ENCODE data around the gene RBM47.
"Not testable (repeated sequence)": the region's sequence is repeated elsewhere in the genome, so short reads cannot be mapped to it uniquely, and the experiment has no call there.

Gene RBM47

GRCh38 chr4:40486534-40486933, 143.1 kb downstream of the RBM47 start:
- ATAC-seq (no peak), DNase-seq (no peak)

- DNase-seq (no peak), ATAC-seq (no peak)
These were observed 145.1 kb downstream of the RBM47 start for GRCh38 chr4:40484346-40485090.

- ATAC-seq: no peak
These were observed 146.5 kb downstream of the RBM47 start for GRCh38 chr4:40482985-40483647.

GRCh38 chr4:40481977-40482376, 147.7 kb downstream of the RBM47 start:
- ATAC-seq (no peak), DNase-seq (no peak)

More at GRCh38 chr4:40482985-40483647, 146.5 kb downstream of the RBM47 start:
- DNase-seq: no peak

GRCh38 chr4:40480291-40480690, 149.4 kb downstream of the RBM47 start:
- ATAC-seq (no peak), DNase-seq (no peak)

GRCh38 chr4:40479378-40479777, 150.3 kb downstream of the RBM47 start:
- ATAC-seq: no peak
- no peak for DNase-seq

GRCh38 chr4:40475609-40476008, 154.1 kb downstream of the RBM47 start:
- no peak for ATAC-seq
- DNase-seq: no peak

GRCh38 chr4:40473578-40474388, 155.9 kb downstream of the RBM47 start:
- no peak for DNase-seq
- no peak for ATAC-seq

- ATAC-seq (no peak), DNase-seq (no peak)
These were observed 157.7 kb downstream of the RBM47 start for GRCh38 chr4:40471923-40472322.

GRCh38 chr4:40466789-40467188, 162.9 kb downstream of the RBM47 start:
- DNase-seq (no peak), ATAC-seq (peak; percentile 57)

GRCh38 chr4:40462326-40462725, 167.3 kb downstream of the RBM47 start:
- ATAC-seq (no peak), DNase-seq (no peak)

GRCh38 chr4:40461879-40462278, 167.8 kb downstream of the RBM47 start:
- ATAC-seq: no peak
- DNase-seq: no peak

- ATAC-seq: no peak
- DNase-seq: no peak
These were observed 168.6 kb downstream of the RBM47 start for GRCh38 chr4:40461062-40461461.

- no peak for DNase-seq
- no peak for ATAC-seq
These were observed 171.0 kb downstream of the RBM47 start for GRCh38 chr4:40458683-40459082.

GRCh38 chr4:40458109-40458508, 171.6 kb downstream of the RBM47 start:
- ATAC-seq (no peak), DNase-seq (no peak)

- no peak for ATAC-seq
- no peak for DNase-seq
These were observed 174.2 kb downstream of the RBM47 start for GRCh38 chr4:40455340-40455902.

- DNase-seq (no peak), ATAC-seq (no peak)
These were observed 174.8 kb downstream of the RBM47 start for GRCh38 chr4:40454816-40455215.

GRCh38 chr4:40453912-40454311, 175.8 kb downstream of the RBM47 start:
- ATAC-seq (no peak), DNase-seq (no peak)

GRCh38 chr4:40448875-40449274, 180.8 kb downstream of the RBM47 start:
- no peak for ATAC-seq
- no peak for DNase-seq

- ATAC-seq: no peak
- no peak for DNase-seq
These were observed 182.8 kb downstream of the RBM47 start for GRCh38 chr4:40446839-40447238.

- DNase-seq: not testable (repeated sequence)
These were observed 183.4 kb downstream of the RBM47 start for GRCh38 chr4:40446261-40446750.

GRCh38 chr4:40445671-40446070, 184.0 kb downstream of the RBM47 start:
- ATAC-seq: no peak
- DNase-seq: no peak

More at GRCh38 chr4:40446261-40446750, 183.4 kb downstream of the RBM47 start:
- ATAC-seq: not testable (repeated sequence)

Data from stimulated activated naive CD8-positive, alpha-beta T cell treated with anti-CD3 and anti-CD28 coated beads, Interleukin-15, Interleukin-2, amounts not matched to agents 100 U/mL and 50 U/mL, for 24 hours (primary cell).